Activated CD8-positive, alpha-beta T cell treated with anti-CD3 and anti-CD28 coated beads for 36 hours (primary cell): ENCODE measurements around the gene MGARP. TPM values are rescaled to one million over a fixed set of nuclear protein-coding genes. Genes with fewer than 3 reads are reported as not detected.

ENCODE experiments used
- ATAC-seq: fragments of 200-7000 bp; cut with Tn5 transposase; one replicate; pipeline ENCODE4 v1.10.0; 2021; ENCODE audit warnings: mild to moderate bottlenecking, moderate library complexity
- CTCF ChIA-PET: fragments of 350-600 bp; sonication (Branson Sonifier 250); formaldehyde crosslinking; loops from one replicate; lab custom pipeline; 2021; ENCODE audit warnings: antibody characterized with exemption; lab: Charles Lee
- POLR2A ChIA-PET: fragments of 350-600 bp; sonication (Branson Sonifier 250); formaldehyde crosslinking; loops from one replicate; lab custom pipeline; 2021; ENCODE audit warnings: antibody characterized with exemption; lab: Charles Lee
- DNase-seq: peaks from one replicate; pipeline ENCODE4 v3.0.0-alpha.2; 2020
- H3K27ac Mint-ChIP-seq: one replicate; pipeline ENCODE4 v1.8.0; 2021; ENCODE audit warnings: mild to moderate bottlenecking, mixed read lengths
- H3K27me3 Mint-ChIP-seq: one replicate; pipeline ENCODE4 v1.8.0; 2021; ENCODE audit warnings: mixed read lengths
- H3K36me3 Mint-ChIP-seq: one replicate; pipeline ENCODE4 v1.8.0; 2021; ENCODE audit warnings: low read depth, mixed read lengths
- H3K4me1 Mint-ChIP-seq: one replicate; pipeline ENCODE4 v1.8.0; 2021; ENCODE audit warnings: low read depth, mixed read lengths
- H3K4me3 Mint-ChIP-seq: one replicate; pipeline ENCODE4 v1.8.0; 2021; ENCODE audit warnings: mild to moderate bottlenecking, moderate library complexity, mixed read lengths
- H3K9me3 Mint-ChIP-seq: one replicate; pipeline ENCODE4 v1.8.0; 2021; ENCODE audit warnings: mixed read lengths
- intact Hi-C: fragments of 100-400 bp; cut with micrococcal nuclease; formaldehyde crosslinking; loops from one replicate; pipeline ENCODE4 v1.10.0; 2022
- total RNA-seq, 2 experiments: library from RNA; stranded (reverse); gene quantifications; one replicate each; pipeline ENCODE4 v1.2.3, GENCODE V29; 2021
- TF ChIP-seq, protein P1 (sequence below): fragments of 200-600 bp; IDR thresholded peaks from one replicate; pipeline ENCODE4 v1.8.0; 2022; ENCODE audit warnings: antibody characterized with exemption, mild to moderate bottlenecking

MGARP gene
- total RNA-seq, 2 experiments from 2014 or later: 0.22 to 0.32 TPM

DNA sequence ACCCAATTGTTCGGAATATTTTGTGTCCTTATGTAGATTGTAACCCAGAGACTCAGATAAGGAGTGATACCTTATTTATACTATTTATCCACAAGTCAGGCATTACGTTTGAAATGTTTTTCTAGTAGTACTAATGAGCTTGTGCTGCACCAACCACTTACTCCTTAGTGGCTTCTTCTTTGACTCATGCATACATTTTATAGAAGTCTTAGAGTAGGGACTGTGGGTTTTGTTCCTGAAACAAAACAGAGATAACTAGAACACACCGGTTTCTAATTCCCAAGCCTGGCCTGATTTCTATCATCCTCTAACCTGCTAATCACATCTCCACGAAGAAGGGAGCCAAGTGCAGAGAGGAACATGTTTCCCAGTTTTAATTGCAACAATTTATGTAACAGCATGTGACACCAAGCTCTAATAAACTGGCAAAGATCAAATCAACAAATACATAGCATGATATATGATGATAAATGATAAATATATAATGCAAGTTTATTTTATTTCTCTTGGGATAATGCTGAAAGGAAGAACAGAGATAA lies 32.3 kb downstream of the MGARP start:
- DNase-seq (no peak), ATAC-seq (no peak)
- Mint-ChIP-seq H3K36me3 (no peaks in the 10 kb centered on the region), H3K9me3 (no peaks in the 10 kb centered on the region), H3K4me3 (no peak overlapping the region), H3K27me3 (no peaks in the 10 kb centered on the region), H3K4me1 (no peaks in the 10 kb centered on the region), H3K27ac (no peak overlapping the region)
- ChIA-PET POLR2A (no interaction called here), CTCF (no interaction called here)
- intact Hi-C loops: no loop called here
- TF ChIP-seq, protein P1, sequence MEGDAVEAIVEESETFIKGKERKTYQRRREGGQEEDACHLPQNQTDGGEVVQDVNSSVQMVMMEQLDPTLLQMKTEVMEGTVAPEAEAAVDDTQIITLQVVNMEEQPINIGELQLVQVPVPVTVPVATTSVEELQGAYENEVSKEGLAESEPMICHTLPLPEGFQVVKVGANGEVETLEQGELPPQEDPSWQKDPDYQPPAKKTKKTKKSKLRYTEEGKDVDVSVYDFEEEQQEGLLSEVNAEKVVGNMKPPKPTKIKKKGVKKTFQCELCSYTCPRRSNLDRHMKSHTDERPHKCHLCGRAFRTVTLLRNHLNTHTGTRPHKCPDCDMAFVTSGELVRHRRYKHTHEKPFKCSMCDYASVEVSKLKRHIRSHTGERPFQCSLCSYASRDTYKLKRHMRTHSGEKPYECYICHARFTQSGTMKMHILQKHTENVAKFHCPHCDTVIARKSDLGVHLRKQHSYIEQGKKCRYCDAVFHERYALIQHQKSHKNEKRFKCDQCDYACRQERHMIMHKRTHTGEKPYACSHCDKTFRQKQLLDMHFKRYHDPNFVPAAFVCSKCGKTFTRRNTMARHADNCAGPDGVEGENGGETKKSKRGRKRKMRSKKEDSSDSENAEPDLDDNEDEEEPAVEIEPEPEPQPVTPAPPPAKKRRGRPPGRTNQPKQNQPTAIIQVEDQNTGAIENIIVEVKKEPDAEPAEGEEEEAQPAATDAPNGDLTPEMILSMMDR: no peak

DNA sequence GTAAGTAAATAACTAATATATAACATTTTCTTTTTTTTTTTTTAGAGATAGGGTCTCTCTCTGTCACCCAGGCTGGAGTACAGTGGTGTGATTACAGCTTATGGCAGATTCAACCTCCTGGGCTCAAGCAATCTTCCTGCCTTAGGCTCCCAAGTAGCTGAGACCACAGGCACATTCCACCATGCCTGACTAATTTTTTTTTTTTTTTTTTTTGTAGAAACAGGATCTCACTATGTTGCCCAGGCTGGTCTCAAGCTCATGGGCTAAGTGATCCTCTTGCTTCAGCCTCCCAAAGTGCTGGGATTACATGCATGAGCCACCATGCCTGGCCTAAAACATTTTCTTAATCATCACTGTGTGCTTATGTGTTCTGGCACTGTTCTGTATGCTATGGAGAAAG lies 32.8 kb downstream of the MGARP start:
- no peaks in the 10 kb centered on the region for H3K36me3 Mint-ChIP-seq
- ChIA-PET CTCF (no interaction called here), POLR2A (no interaction called here)
- ATAC-seq (no peak), DNase-seq (no peak)
- no peak overlapping the region for H3K27ac Mint-ChIP-seq
- H3K4me3 Mint-ChIP-seq: no peak overlapping the region
- no peaks in the 10 kb centered on the region for H3K4me1 Mint-ChIP-seq
- TF ChIP-seq, protein P1: no peak
- intact Hi-C loops: no loop called here
- H3K27me3 Mint-ChIP-seq: no peaks in the 10 kb centered on the region
- H3K9me3 Mint-ChIP-seq: no peaks in the 10 kb centered on the region

GRCh38 chr4:139246166-139246565 lies 33.9 kb downstream of the MGARP start:
- TF ChIP-seq, protein P1: no peak
- ChIA-PET POLR2A (no interaction called here), CTCF (interaction anchor here (0.8 to 1.0 kb wide), 2 partner anchors 10 to 49 kb away, joined by 3 read pairs; no protein-coding TSS in a partner anchor)
- H3K4me3 Mint-ChIP-seq: no peak overlapping the region
- no peak for DNase-seq
- no peaks in the 10 kb centered on the region for H3K36me3 Mint-ChIP-seq
- intact Hi-C loops: no loop called here
- no peak for ATAC-seq
- no peak overlapping the region for H3K27ac Mint-ChIP-seq
- H3K27me3 Mint-ChIP-seq: no peaks in the 10 kb centered on the region
- H3K4me1 Mint-ChIP-seq: no peaks in the 10 kb centered on the region
- no peaks in the 10 kb centered on the region for H3K9me3 Mint-ChIP-seq

DNA sequence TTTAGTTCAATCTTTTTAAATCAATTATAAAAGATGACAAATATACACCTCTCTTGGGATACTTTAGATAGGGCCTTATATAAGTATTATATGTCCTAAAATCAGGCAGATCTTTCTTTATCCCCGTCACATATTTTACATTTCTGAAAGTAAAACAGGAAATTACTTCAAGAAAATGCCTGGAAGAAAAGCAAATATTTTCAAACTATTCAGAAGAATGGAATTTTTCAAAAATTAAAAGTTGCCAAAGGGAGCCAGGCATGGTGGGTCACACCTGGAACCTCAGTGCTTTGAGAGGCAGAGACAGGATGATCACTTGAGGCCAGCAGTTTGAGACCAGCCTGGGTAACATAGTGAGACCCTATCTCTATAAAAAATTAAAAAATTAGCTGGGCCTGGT lies 34.4 kb downstream of the MGARP start:
- TF ChIP-seq, protein P1: no peak
- Mint-ChIP-seq H3K27ac (no peak overlapping the region), H3K9me3 (no peaks in the 10 kb centered on the region), H3K36me3 (no peaks in the 10 kb centered on the region), H3K4me1 (no peaks in the 10 kb centered on the region), H3K27me3 (no peaks in the 10 kb centered on the region), H3K4me3 (no peak overlapping the region)
- POLR2A ChIA-PET: no interaction called here
- CTCF ChIA-PET: interaction anchor here (0.8 to 1.0 kb wide), 2 partner anchors 9 to 50 kb away, joined by 3 read pairs; no protein-coding TSS in a partner anchor
- intact Hi-C loops: no loop called here
- no peak for ATAC-seq
- no peak for DNase-seq

DNA sequence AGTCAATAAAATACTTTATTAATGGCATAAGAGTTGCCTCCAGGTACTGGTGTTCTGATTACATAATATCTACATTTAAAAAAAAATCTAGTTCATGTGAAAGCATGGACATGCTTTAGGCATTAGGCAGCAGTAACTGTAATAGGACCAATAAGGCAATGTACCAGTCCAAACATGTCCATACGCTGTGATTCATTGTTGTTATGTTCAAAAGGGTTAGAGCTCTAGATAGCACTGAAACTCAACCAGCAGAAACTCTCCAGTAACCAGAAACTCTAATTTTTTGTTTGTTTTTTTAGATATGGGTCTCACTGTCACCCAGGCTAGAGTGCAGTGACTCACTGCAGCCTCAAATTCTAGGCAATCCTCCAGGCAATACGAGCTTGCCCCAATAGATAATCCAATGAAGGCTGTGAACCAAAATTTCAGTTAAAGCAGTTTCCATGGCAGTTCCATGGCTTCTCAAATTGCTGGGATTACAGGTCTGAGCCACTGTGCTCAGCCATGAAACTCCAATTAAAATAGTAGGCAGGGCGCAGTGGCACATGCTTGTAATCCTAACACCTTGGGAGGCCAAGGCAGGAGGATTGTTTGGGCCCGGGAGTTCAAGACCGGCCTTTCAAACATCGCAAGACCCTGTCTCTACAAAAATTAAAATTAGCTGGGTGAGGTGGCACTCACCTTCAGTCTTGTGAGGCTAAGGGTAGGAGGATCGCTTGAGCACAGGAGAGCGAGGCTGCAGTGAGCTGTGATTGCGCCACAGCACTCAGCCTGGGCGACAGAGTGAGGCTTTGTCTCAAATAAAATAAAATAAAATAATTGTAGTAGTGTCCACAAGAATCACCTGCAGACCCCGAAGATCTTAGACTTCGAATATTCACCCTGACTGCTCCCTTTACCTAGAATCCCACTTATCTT lies 36.3 kb downstream of the MGARP start:
- Mint-ChIP-seq H3K36me3 (no peaks in the 10 kb centered on the region), H3K27me3 (no peaks in the 10 kb centered on the region), H3K4me3 (no peak overlapping the region), H3K27ac (no peak overlapping the region), H3K4me1 (no peaks in the 10 kb centered on the region), H3K9me3 (peaks cover 5% of the 10 kb centered on the region)
- intact Hi-C loops: no loop called here
- ATAC-seq: no peak
- TF ChIP-seq, protein P1: no peak
- no peak for DNase-seq
- CTCF ChIA-PET: no interaction called here
- POLR2A ChIA-PET: no interaction called here
